Chondrocyte (in vitro differentiated cells): ENCODE measurements around the gene CCDC183. TPM values are rescaled to one million over a fixed set of nuclear protein-coding genes. Genes with fewer than 3 reads are reported as not detected.

Experiments used
- DNase-seq: peaks from one replicate; pipeline ENCODE4 v3.0.0; 2021; ENCODE audit warnings: mixed read lengths, low spot score
- H3K27ac Mint-ChIP-seq: one replicate; pipeline ENCODE4 v1.8.0; 2021; ENCODE audit warnings: mild to moderate bottlenecking, moderate library complexity, mixed read lengths; ENCODE audit not compliant: unreplicated experiment
- H3K27me3 Mint-ChIP-seq: 2 replicates; pipeline ENCODE4 v1.8.0; 2021; ENCODE audit warnings: low read depth, mixed read lengths
- H3K36me3 Mint-ChIP-seq: 2 replicates; pipeline ENCODE4 v1.8.0; 2021; ENCODE audit warnings: low read depth, mixed read lengths
- H3K4me1 Mint-ChIP-seq: 2 replicates; pipeline ENCODE4 v1.8.0; 2021; ENCODE audit warnings: low read depth, mild to moderate bottlenecking, mixed read lengths
- H3K4me3 Mint-ChIP-seq: one replicate; pipeline ENCODE4 v1.8.0; 2021; ENCODE audit warnings: mild to moderate bottlenecking, moderate library complexity, mixed read lengths; ENCODE audit not compliant: unreplicated experiment
- H3K9me3 Mint-ChIP-seq: 2 replicates; pipeline ENCODE4 v1.8.0; 2021; ENCODE audit warnings: low read depth, mixed read lengths
- CTCF ChIP-seq: fragments of 200-600 bp; sonication (generic); IDR thresholded peaks from 2 replicates; pipeline ENCODE4 v1.5.0; 2021; ENCODE audit warnings: antibody characterized with exemption, mild to moderate bottlenecking, moderate library complexity
- total RNA-seq: library from RNA; stranded (reverse); gene quantifications from 3 replicates; pipeline ENCODE4 v1.2.1, GENCODE V29; 2021

The CCDC183 gene
- total RNA-seq, 1 donor from 2014 or later = 1.5 TPM

- Mint-ChIP-seq H3K27ac (no peak overlapping the region), H3K36me3 (no peaks in the 10 kb centered on the region), H3K9me3 (no peaks in the 10 kb centered on the region), H3K27me3 (no peaks in the 10 kb centered on the region), H3K4me3 (no peak overlapping the region), H3K4me1 (no peaks in the 10 kb centered on the region)
- no peak for DNase-seq
- TF ChIP-seq CTCF = no peak
Observed at GRCh38 chr9:136826703-136827582, 30.8 kb downstream of the CCDC183 start.

- Mint-ChIP-seq H3K4me3 (no peak overlapping the region), H3K27ac (no peak overlapping the region), H3K4me1 (no peaks in the 10 kb centered on the region), H3K27me3 (no peaks in the 10 kb centered on the region), H3K9me3 (no peaks in the 10 kb centered on the region), H3K36me3 (no peaks in the 10 kb centered on the region)
- no peak for TF ChIP-seq CTCF
- no peak for DNase-seq
Observed at GRCh38 chr9:136827794-136828473, 31.8 kb downstream of the CCDC183 start.

- no peak for DNase-seq
- no peaks in the 10 kb centered on the region for H3K36me3 Mint-ChIP-seq
- no peak for TF ChIP-seq CTCF
- no peaks in the 10 kb centered on the region for H3K27me3 Mint-ChIP-seq
- no peaks in the 10 kb centered on the region for H3K9me3 Mint-ChIP-seq
- H3K4me1 Mint-ChIP-seq = no peaks in the 10 kb centered on the region
- H3K4me3 Mint-ChIP-seq = no peak overlapping the region
- H3K27ac Mint-ChIP-seq = no peak overlapping the region
Observed at GRCh38 chr9:136828474-136829140, 32.5 kb downstream of the CCDC183 start.

- Mint-ChIP-seq H3K36me3 (no peaks in the 10 kb centered on the region), H3K27me3 (no peaks in the 10 kb centered on the region), H3K27ac (no peak overlapping the region), H3K4me3 (no peak overlapping the region), H3K4me1 (no peaks in the 10 kb centered on the region), H3K9me3 (no peaks in the 10 kb centered on the region)
- no peak for DNase-seq
- no peak for TF ChIP-seq CTCF
Observed at GRCh38 chr9:136829412-136829811, 33.3 kb downstream of the CCDC183 start.
